HEK293 (cell line): Measurements from ENCODE around the gene CDON.

Experiments
- CTCF ChIP-seq: fragments of 450-650 bp; formaldehyde crosslinking; IDR thresholded peaks from 2 replicates; pipeline ENCODE4 v1.5.1; 2016; ENCODE audit warnings: missing biosample characterization, missing genetic modification characterization
- KLF9 ChIP-seq: fragments of 450-650 bp; formaldehyde crosslinking; IDR thresholded peaks from 2 replicates; pipeline ENCODE4 v1.5.1; 2016; ENCODE audit warnings: missing biosample characterization, missing genetic modification characterization, low read depth
- SCRT1 ChIP-seq: fragments of 450-650 bp; formaldehyde crosslinking; IDR thresholded peaks from 2 replicates; pipeline ENCODE4 v1.5.1; 2016; ENCODE audit warnings: missing biosample characterization, missing genetic modification characterization, borderline replicate concordance
- ZBTB21 ChIP-seq: fragments of 450-650 bp; formaldehyde crosslinking; IDR thresholded peaks from 2 replicates; pipeline ENCODE4 v1.5.1; 2017; ENCODE audit warnings: missing biosample characterization, missing genetic modification characterization
- ZNF121 ChIP-seq: fragments of 450-650 bp; formaldehyde crosslinking; IDR thresholded peaks from 2 replicates; pipeline ENCODE4 v1.5.1; 2016; ENCODE audit warnings: missing biosample characterization, missing genetic modification characterization
- ZNF155 ChIP-seq: fragments of 450-650 bp; formaldehyde crosslinking; IDR thresholded peaks from 2 replicates; pipeline ENCODE4 v1.5.1; 2016; ENCODE audit warnings: missing biosample characterization, missing genetic modification characterization
- ZNF18 ChIP-seq: fragments of 450-650 bp; formaldehyde crosslinking; IDR thresholded peaks from 2 replicates; pipeline ENCODE4 v1.5.1; 2016; ENCODE audit warnings: missing biosample characterization, missing genetic modification characterization
- ZNF214 ChIP-seq: fragments of 450-650 bp; formaldehyde crosslinking; IDR thresholded peaks from 2 replicates; pipeline ENCODE4 v1.5.1; 2017; ENCODE audit warnings: missing biosample characterization, mild to moderate bottlenecking, missing genetic modification characterization, borderline replicate concordance
- ZNF362 ChIP-seq: fragments of 450-650 bp; formaldehyde crosslinking; IDR thresholded peaks from 2 replicates; pipeline ENCODE4 v1.5.1; 2016; ENCODE audit warnings: missing biosample characterization, missing genetic modification characterization
- ZNF449 ChIP-seq: fragments of 450-650 bp; formaldehyde crosslinking; IDR thresholded peaks from 2 replicates; pipeline ENCODE4 v1.5.1; 2017; ENCODE audit warnings: missing biosample characterization, mild to moderate bottlenecking, missing genetic modification characterization, moderate library complexity
- ZNF639 ChIP-seq: fragments of 450-650 bp; formaldehyde crosslinking; IDR thresholded peaks from 2 replicates; pipeline ENCODE4 v1.5.1; 2016; ENCODE audit warnings: missing biosample characterization, missing genetic modification characterization
- ZNF692 ChIP-seq: fragments of 450-650 bp; formaldehyde crosslinking; IDR thresholded peaks from 2 replicates; pipeline ENCODE4 v1.5.1; 2016; ENCODE audit warnings: missing biosample characterization, missing genetic modification characterization

- TF ChIP-seq CTCF (tag by site-specific recombination) (no peak), ZNF121 (tag by site-specific recombination) (no peak), KLF9 (tag by site-specific recombination) (no peak), ZNF18 (tag by site-specific recombination) (no peak), SCRT1 (no peak), ZNF362 (no peak), ZNF639 (tag by site-specific recombination) (no peak), ZNF214 (no peak), ZNF692 (tag by site-specific recombination) (no peak), ZNF155 (tag by site-specific recombination) (no peak), ZBTB21 (tag by site-specific recombination) (no peak), ZNF449 (tag by site-specific recombination) (no peak)
Observed at GRCh38 chr11:125949271-125950177, 113.1 kb downstream of the CDON start.
